SK-N-MC (cell line): ENCODE measurements around the gene BTG2.

Experiments used
- EZH2 ChIP-seq: fragments of 200-600 bp; sonication (generic); IDR thresholded peaks from one replicate; pipeline ENCODE4 v1.6.1; 2017; ENCODE audit warnings: antibody characterized with exemption
- FOXP2 ChIP-seq: optimal IDR thresholded peaks from 2 replicates; pipeline ENCODE3; 2011; ENCODE audit warnings: mild to moderate bottlenecking, moderate library complexity; ENCODE audit not compliant: insufficient read depth; ENCODE audit errors: extremely low read length, control extremely low read depth
- POLR2AphosphoS5 ChIP-seq: IDR thresholded peaks from 2 replicates; pipeline ENCODE4 v1.6.1; 2012; ENCODE audit warnings: mild to moderate bottlenecking, low read depth, low read length, borderline replicate concordance

GRCh38 chr1:203278082-203278884 is 27.0 kb upstream of the BTG2 start:
- TF ChIP-seq POLR2AphosphoS5 (no peak), EZH2 (no peak), FOXP2 (no peak)
